Measurements from ENCODE around the gene TEPSIN. TPM values are rescaled to one million over a fixed set of nuclear protein-coding genes. Genes with fewer than 3 reads are reported as not detected.

Gene TEPSIN
- total RNA-seq, 4 donors from 2014 or later, result 61.2 to 336 (median 121) TPM

DNA sequence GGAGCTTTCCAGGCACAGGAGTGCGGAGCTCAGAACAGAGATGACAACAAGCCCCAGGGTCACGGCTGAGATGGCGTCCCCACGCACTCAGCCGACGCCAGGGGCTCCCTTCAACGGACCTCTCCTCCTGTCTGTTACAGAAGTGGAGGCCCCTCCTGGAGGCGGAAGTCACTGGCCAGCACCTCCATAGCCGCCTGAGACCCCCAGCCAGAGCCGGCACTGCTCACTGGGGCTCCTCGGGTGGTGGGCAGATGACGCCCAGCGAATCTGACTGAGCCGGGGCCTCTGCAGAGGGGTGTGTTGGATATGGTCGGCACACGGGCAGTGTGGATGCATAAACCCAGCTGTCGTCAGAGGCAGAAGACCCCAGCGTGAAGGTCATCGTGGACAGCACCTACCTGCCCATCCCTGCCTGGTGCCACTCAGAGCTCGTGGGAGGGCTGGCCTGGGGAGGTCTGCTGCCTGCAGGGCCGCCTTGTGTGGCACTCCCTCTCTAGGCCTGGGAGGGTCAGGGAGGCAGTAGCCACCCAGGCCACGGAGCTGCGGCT, 20.3 kb upstream of the TEPSIN start:
- in situ Hi-C loops (cut with MboI; ENCODE audit: low pct_ligation_motif_present in 1 of 4, low pct_unique_long_range_greater_than_20kb in 1 of 4, low sequenced_read_pairs in 3 of 4), result loop anchor here (10.0 to 25.0 kb wide), 3 partner anchors 216 to 353 kb away; no protein-coding TSS in a partner anchor
- no peak for DNase-seq
- no peaks in the 10 kb centered on the region for H3K27me3 ChIP-seq
- TF ChIP-seq, protein P1, sequence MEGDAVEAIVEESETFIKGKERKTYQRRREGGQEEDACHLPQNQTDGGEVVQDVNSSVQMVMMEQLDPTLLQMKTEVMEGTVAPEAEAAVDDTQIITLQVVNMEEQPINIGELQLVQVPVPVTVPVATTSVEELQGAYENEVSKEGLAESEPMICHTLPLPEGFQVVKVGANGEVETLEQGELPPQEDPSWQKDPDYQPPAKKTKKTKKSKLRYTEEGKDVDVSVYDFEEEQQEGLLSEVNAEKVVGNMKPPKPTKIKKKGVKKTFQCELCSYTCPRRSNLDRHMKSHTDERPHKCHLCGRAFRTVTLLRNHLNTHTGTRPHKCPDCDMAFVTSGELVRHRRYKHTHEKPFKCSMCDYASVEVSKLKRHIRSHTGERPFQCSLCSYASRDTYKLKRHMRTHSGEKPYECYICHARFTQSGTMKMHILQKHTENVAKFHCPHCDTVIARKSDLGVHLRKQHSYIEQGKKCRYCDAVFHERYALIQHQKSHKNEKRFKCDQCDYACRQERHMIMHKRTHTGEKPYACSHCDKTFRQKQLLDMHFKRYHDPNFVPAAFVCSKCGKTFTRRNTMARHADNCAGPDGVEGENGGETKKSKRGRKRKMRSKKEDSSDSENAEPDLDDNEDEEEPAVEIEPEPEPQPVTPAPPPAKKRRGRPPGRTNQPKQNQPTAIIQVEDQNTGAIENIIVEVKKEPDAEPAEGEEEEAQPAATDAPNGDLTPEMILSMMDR (IDR thresholded peaks at IDR 0.05), result no peak
- TF ChIP-seq EP300 (IDR thresholded peaks at IDR 0.05; ENCODE audit: low read depth), result no peak
- no peak for TF ChIP-seq POLR2AphosphoS5 (IDR thresholded peaks at IDR 0.05)
- TF ChIP-seq POLR2A (IDR thresholded peaks at IDR 0.05), result no peak
- no peaks in the 10 kb centered on the region for H3K9me3 ChIP-seq
- peaks cover 0 to 18% (median 8%) of the 10 kb centered on the region in 4 donors for H3K36me3 ChIP-seq
- no peak overlapping the region for H3K4me3 ChIP-seq
- WGBS, 2 donors (ENCODE audit: low coverage in 1 of 2), result 88% methylated on average over 22 of the region's 23 CpGs; no CpG with 5 or more reads in 1 of the 2 donors
- no peak overlapping the region for H3K27ac ChIP-seq
- peaks cover 15 to 23% (median 16%) of the 10 kb centered on the region in 4 donors for H3K4me1 ChIP-seq
- intact Hi-C loops (cut with DNase I; ENCODE audit: low total_unique reads), result loop anchor here (10.0 kb wide), 1 partner anchor 276 kb away; no protein-coding TSS in a partner anchor

GRCh38 chr17:81258292-81258691, 19.4 kb upstream of the TEPSIN start:
- peaks cover 0 to 18% (median 8%) of the 10 kb centered on the region in 4 donors for H3K36me3 ChIP-seq
- H3K4me3 ChIP-seq, result no peak overlapping the region
- H3K9me3 ChIP-seq, result no peaks in the 10 kb centered on the region
- in situ Hi-C loops (cut with MboI; ENCODE audit: low pct_ligation_motif_present in 1 of 4, low pct_unique_long_range_greater_than_20kb in 1 of 4, low sequenced_read_pairs in 3 of 4) (loop anchor here (10.0 to 25.0 kb wide), 3 partner anchors 217 to 354 kb away; no protein-coding TSS in a partner anchor), intact Hi-C loops (cut with DNase I; ENCODE audit: low total_unique reads) (loop anchor here (10.0 kb wide), 1 partner anchor 277 kb away; no protein-coding TSS in a partner anchor)
- no peaks in the 10 kb centered on the region for H3K27me3 ChIP-seq
- peaks cover 15 to 23% (median 16%) of the 10 kb centered on the region in 4 donors for H3K4me1 ChIP-seq
- TF ChIP-seq, protein P1 (IDR thresholded peaks at IDR 0.05), result no peak
- TF ChIP-seq POLR2A (IDR thresholded peaks at IDR 0.05) (no peak), EP300 (IDR thresholded peaks at IDR 0.05; ENCODE audit: low read depth) (no peak), POLR2AphosphoS5 (IDR thresholded peaks at IDR 0.05) (no peak)
- H3K27ac ChIP-seq, result no peak overlapping the region
- WGBS, 2 donors (ENCODE audit: low coverage in 1 of 2), result 88% methylated on average over 20 of the region's 20 CpGs; no CpG with 5 or more reads in 1 of the 2 donors
- DNase-seq, result no peak

GRCh38 chr17:81257533-81257932, 18.7 kb upstream of the TEPSIN start:
- DNase-seq, result no peak
- in situ Hi-C loops (cut with MboI; ENCODE audit: low pct_ligation_motif_present in 1 of 4, low pct_unique_long_range_greater_than_20kb in 1 of 4, low sequenced_read_pairs in 3 of 4) (loop anchor here (10.0 to 25.0 kb wide), 3 partner anchors 217 to 355 kb away; no protein-coding TSS in a partner anchor), intact Hi-C loops (cut with DNase I; ENCODE audit: low total_unique reads) (loop anchor here (10.0 kb wide), 1 partner anchor 277 kb away; no protein-coding TSS in a partner anchor)
- 94 to 100% methylated on average over 2 to 19 of the region's 19 CpGs for WGBS, 2 donors (ENCODE audit: low coverage in 1 of 2)
- no peaks in the 10 kb centered on the region for H3K27me3 ChIP-seq
- no peaks in the 10 kb centered on the region for H3K9me3 ChIP-seq
- TF ChIP-seq POLR2AphosphoS5 (IDR thresholded peaks at IDR 0.05), result no peak
- no peak overlapping the region for H3K27ac ChIP-seq
- peaks cover 0 to 18% (median 7%) of the 10 kb centered on the region in 4 donors for H3K36me3 ChIP-seq
- peaks cover 15 to 30% (median 24%) of the 10 kb centered on the region in 4 donors for H3K4me1 ChIP-seq
- H3K4me3 ChIP-seq, result no peak overlapping the region

DNA sequence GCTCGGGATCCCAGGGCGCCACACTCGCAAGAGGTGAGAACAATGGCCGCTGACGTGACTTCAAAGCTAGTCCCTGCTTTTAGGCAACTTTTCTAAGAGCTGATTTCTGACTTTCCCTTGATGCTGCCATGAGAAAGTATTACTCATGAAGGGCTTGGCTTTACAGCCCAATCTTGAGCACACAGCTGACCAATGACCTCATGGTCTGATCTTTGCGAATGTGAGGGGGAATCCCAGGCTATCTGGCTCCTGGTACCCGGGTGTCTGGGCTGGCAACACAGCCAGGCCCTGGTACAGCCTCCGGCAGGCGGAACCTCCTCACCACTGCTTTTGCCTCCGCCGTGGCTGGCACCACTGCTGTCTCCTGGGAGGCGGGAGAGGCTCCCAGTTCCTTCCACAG, 17.8 kb upstream of the TEPSIN start:
- intact Hi-C loops (cut with DNase I; ENCODE audit: low total_unique reads), result loop anchor here (10.0 kb wide), 1 partner anchor 278 kb away; no protein-coding TSS in a partner anchor
- DNase-seq, result no peak
- H3K36me3 ChIP-seq, result peaks cover 0 to 15% (median 7%) of the 10 kb centered on the region in 4 donors
- no peaks in the 10 kb centered on the region for H3K9me3 ChIP-seq
- 84% methylated on average over 9 of the region's 12 CpGs; no CpG with 5 or more reads in 1 of the 2 donors for WGBS, 2 donors (ENCODE audit: low coverage in 1 of 2)
- in situ Hi-C loops (cut with MboI; ENCODE audit: low pct_ligation_motif_present in 1 of 4, low pct_unique_long_range_greater_than_20kb in 1 of 4, low sequenced_read_pairs in 3 of 4), result loop anchor here (10.0 to 25.0 kb wide), 3 partner anchors 218 to 356 kb away; no protein-coding TSS in a partner anchor
- H3K4me3 ChIP-seq, result no peak overlapping the region
- peaks cover 15 to 39% (median 32%) of the 10 kb centered on the region in 4 donors for H3K4me1 ChIP-seq
- no peak overlapping the region for H3K27ac ChIP-seq
- H3K27me3 ChIP-seq, result no peaks in the 10 kb centered on the region
- TF ChIP-seq, protein P1 (IDR thresholded peaks at IDR 0.05), result no peak
- TF ChIP-seq POLR2AphosphoS5 (IDR thresholded peaks at IDR 0.05) (no peak), POLR2A (IDR thresholded peaks at IDR 0.05) (no peak), EP300 (IDR thresholded peaks at IDR 0.05; ENCODE audit: low read depth) (no peak)

Measured in transverse colon (tissue), 4 donors.